ENCODE results near the gene ST7.

Gene ST7

GRCh38 chr7:117192108-117192507 lies 238.8 kb downstream of the ST7 start:
- DNase-seq (ENCODE audit: low read depth) = no peak

GRCh38 chr7:117193564-117193963 lies 240.3 kb downstream of the ST7 start:
- no peak for DNase-seq (ENCODE audit: low read depth)

- no peak for DNase-seq (ENCODE audit: low read depth)
These were observed 241.1 kb downstream of the ST7 start for GRCh38 chr7:117194445-117194844.

- DNase-seq (ENCODE audit: low read depth) = no peak
These were observed 242.2 kb downstream of the ST7 start for GRCh38 chr7:117195361-117196029.

GRCh38 chr7:117200132-117200531 lies 246.8 kb downstream of the ST7 start:
- no peak for DNase-seq (ENCODE audit: low read depth)

GRCh38 chr7:117200786-117201458 lies 247.6 kb downstream of the ST7 start:
- no peak for DNase-seq (ENCODE audit: low read depth)

- DNase-seq (ENCODE audit: low read depth) = no peak
These were observed 249.2 kb downstream of the ST7 start for GRCh38 chr7:117202511-117202910.

- DNase-seq (ENCODE audit: low read depth) = no peak
These were observed 249.9 kb downstream of the ST7 start for GRCh38 chr7:117203205-117203604.

GRCh38 chr7:117205873-117206272 lies 252.6 kb downstream of the ST7 start:
- DNase-seq (ENCODE audit: low read depth) = no peak

- DNase-seq (ENCODE audit: low read depth) = no peak
These were observed 255.0 kb downstream of the ST7 start for GRCh38 chr7:117208257-117208656.

GRCh38 chr7:117210397-117210796 lies 257.1 kb downstream of the ST7 start:
- DNase-seq (ENCODE audit: low read depth) = no peak

- no peak for DNase-seq (ENCODE audit: low read depth)
These were observed 257.6 kb downstream of the ST7 start for GRCh38 chr7:117210908-117211307.

GRCh38 chr7:117211614-117212013 lies 258.3 kb downstream of the ST7 start:
- DNase-seq (ENCODE audit: low read depth) = no peak

- DNase-seq (ENCODE audit: low read depth) = peak; percentile 56
These were observed 259.9 kb downstream of the ST7 start for GRCh38 chr7:117212969-117213877.

GRCh38 chr7:117216010-117216409 lies 262.7 kb downstream of the ST7 start:
- DNase-seq (ENCODE audit: low read depth) = no peak

GRCh38 chr7:117216436-117217069 lies 263.3 kb downstream of the ST7 start:
- DNase-seq (ENCODE audit: low read depth) = no peak

GRCh38 chr7:117217106-117218035 lies 264.1 kb downstream of the ST7 start:
- DNase-seq (ENCODE audit: low read depth) = peak; percentile 17

- DNase-seq (ENCODE audit: low read depth) = no peak
These were observed 265.4 kb downstream of the ST7 start for GRCh38 chr7:117218700-117219099.

GRCh38 chr7:117219485-117219884 lies 266.2 kb downstream of the ST7 start:
- DNase-seq (ENCODE audit: low read depth) = no peak

GRCh38 chr7:117220836-117221235 lies 267.5 kb downstream of the ST7 start:
- DNase-seq (ENCODE audit: low read depth) = no peak

- DNase-seq (ENCODE audit: low read depth) = no peak
These were observed 272.2 kb downstream of the ST7 start for GRCh38 chr7:117225536-117225935.

Data from fibroblast of the conjunctiva (primary cell).